ENCODE measurements around the gene ABCG2. TPM values are rescaled to one million over a fixed set of nuclear protein-coding genes. Genes with fewer than 3 reads are reported as not detected.

The ABCG2 gene
- total and polyA plus RNA-seq, 2 of the 4 experiments (the other 2 are of a cell fraction) = 0.50 to 1.1 TPM

DNA sequence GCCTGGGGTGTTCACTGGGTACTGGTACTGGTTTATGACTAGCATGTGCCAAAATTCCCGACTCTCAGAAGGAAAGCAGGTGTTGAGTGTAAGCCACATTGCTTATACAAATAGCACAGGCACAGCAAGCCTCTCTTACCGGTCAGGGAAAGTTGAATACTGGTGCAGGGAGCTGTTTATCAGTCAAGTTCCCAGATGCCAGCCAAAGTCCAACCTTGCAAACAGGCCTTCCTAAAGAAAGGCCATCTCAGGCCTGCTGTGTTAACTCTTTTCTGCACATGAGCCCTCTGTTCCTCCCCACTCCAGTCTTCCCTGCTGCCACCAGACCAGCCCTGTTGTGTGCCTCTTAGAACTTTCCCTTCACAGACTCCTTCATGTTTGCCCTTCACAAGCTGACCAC is 116.8 kb downstream of the ABCG2 start:
- Histone ChIP-seq H3K4me3 (ENCODE audit: insufficient read depth, low read depth, low read length) (no peak overlapping the region), H4K8ac (ENCODE audit: low read depth in 2 of 2, low read length in 2 of 2) (no peak overlapping the region), H4K91ac (ENCODE audit: insufficient read depth, low read depth, low read length) (no peak overlapping the region), H3K23ac (ENCODE audit: low read depth, low read length) (no peak overlapping the region), H3K4ac (ENCODE audit: low read depth, low read length) (no peak overlapping the region), H4K5ac (ENCODE audit: low read depth, low read length) (no peak overlapping the region), H3K14ac (replicated peaks; ENCODE audit: low read depth, low read length) (no peak overlapping the region), H3K56ac (ENCODE audit: extremely low read depth, insufficient read depth, low read length) (no peak overlapping the region), H3K9me1 (ENCODE audit: insufficient read depth, low read length) (0 out of 2 replicates have a peak, but pooled peaks cover 3% of the 10 kb centered on the region), H2AK9ac (replicated peaks; ENCODE audit: low read depth, low read length, poor library complexity) (no peak overlapping the region), H2BK120ac (ENCODE audit: low read depth, low read length) (no peak overlapping the region), H3K79me1 (ENCODE audit: low read depth in 1 of 2, low read length in 2 of 2) (peaks cover 10 to 14% of the 10 kb centered on the region in 2 experiments; a peak in 2 of 4 replicates), H3K27ac (ENCODE audit: insufficient read depth, low read length) (no peak overlapping the region), H3K36me3 (ENCODE audit: control insufficient read depth, insufficient read depth, low read length) (peaks cover 53% of the 10 kb centered on the region), H3K4me2 (ENCODE audit: low read depth, low read length) (no peak overlapping the region), H2AFZ (replicated peaks; ENCODE audit: low read length, poor library complexity) (no peak overlapping the region), H2BK15ac (ENCODE audit: low read depth, low read length) (no peak overlapping the region), H3K4me1 (ENCODE audit: control insufficient read depth, insufficient read depth, low read length) (no peaks in the 10 kb centered on the region), H3K18ac (ENCODE audit: low read depth, low read length) (no peak overlapping the region), H2BK5ac (ENCODE audit: low read depth, low read length, poor library complexity, severe bottlenecking) (no peak overlapping the region), H3K9ac (ENCODE audit: low read depth, low read length) (no peak overlapping the region), H3K9me3 (ENCODE audit: control insufficient read depth, insufficient read depth, low read length) (no peaks in the 10 kb centered on the region), H4K20me1 (ENCODE audit: insufficient read depth, low read length) (no peaks in the 10 kb centered on the region), H3K27me3 (ENCODE audit: control insufficient read depth, insufficient read depth, low read length) (no peaks in the 10 kb centered on the region), H2AK5ac (ENCODE audit: low read depth, low read length) (no peak overlapping the region), H2BK20ac (ENCODE audit: low read depth, low read length) (no peak overlapping the region)
- ATAC-seq (ENCODE audit: low read depth) (no peak), DNase-seq (no peak)
- TF ChIP-seq, protein P1, sequence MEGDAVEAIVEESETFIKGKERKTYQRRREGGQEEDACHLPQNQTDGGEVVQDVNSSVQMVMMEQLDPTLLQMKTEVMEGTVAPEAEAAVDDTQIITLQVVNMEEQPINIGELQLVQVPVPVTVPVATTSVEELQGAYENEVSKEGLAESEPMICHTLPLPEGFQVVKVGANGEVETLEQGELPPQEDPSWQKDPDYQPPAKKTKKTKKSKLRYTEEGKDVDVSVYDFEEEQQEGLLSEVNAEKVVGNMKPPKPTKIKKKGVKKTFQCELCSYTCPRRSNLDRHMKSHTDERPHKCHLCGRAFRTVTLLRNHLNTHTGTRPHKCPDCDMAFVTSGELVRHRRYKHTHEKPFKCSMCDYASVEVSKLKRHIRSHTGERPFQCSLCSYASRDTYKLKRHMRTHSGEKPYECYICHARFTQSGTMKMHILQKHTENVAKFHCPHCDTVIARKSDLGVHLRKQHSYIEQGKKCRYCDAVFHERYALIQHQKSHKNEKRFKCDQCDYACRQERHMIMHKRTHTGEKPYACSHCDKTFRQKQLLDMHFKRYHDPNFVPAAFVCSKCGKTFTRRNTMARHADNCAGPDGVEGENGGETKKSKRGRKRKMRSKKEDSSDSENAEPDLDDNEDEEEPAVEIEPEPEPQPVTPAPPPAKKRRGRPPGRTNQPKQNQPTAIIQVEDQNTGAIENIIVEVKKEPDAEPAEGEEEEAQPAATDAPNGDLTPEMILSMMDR (conservative IDR thresholded peaks at IDR 0.05; ENCODE audit: low read depth, low read length) = no peak
- TF ChIP-seq CHD1 (IDR thresholded peaks at IDR 0.05; ENCODE audit: low read depth, low read length) (no peak), MAZ (IDR thresholded peaks at IDR 0.05; ENCODE audit: borderline replicate concordance, low read depth, low read length) (no peak), RAD21 (IDR thresholded peaks at IDR 0.05; ENCODE audit: low read length) (no peak), NFE2L2 (IDR thresholded peaks at IDR 0.05; ENCODE audit: low read depth, low read length) (no peak), SMC3 (IDR thresholded peaks at IDR 0.05; ENCODE audit: low read depth, low read length) (no peak), MXI1 (IDR thresholded peaks at IDR 0.05; ENCODE audit: borderline replicate concordance, low read depth, low read length) (no peak), RCOR1 (IDR thresholded peaks at IDR 0.05; ENCODE audit: insufficient replicate concordance, low read length) (no peak), BHLHE40 (IDR thresholded peaks at IDR 0.05; ENCODE audit: low read depth, low read length) (no peak), CEBPB (IDR thresholded peaks at IDR 0.05; ENCODE audit: low read depth, low read length) (no peak), FOS (IDR thresholded peaks at IDR 0.05; ENCODE audit: low read depth, low read length) (no peak)
- TF ChIP-seq, protein P2, sequence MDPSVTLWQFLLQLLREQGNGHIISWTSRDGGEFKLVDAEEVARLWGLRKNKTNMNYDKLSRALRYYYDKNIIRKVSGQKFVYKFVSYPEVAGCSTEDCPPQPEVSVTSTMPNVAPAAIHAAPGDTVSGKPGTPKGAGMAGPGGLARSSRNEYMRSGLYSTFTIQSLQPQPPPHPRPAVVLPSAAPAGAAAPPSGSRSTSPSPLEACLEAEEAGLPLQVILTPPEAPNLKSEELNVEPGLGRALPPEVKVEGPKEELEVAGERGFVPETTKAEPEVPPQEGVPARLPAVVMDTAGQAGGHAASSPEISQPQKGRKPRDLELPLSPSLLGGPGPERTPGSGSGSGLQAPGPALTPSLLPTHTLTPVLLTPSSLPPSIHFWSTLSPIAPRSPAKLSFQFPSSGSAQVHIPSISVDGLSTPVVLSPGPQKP (IDR thresholded peaks at IDR 0.05; ENCODE audit: borderline replicate concordance, low read depth, low read length) = no peak
- TF ChIP-seq, protein P3, sequence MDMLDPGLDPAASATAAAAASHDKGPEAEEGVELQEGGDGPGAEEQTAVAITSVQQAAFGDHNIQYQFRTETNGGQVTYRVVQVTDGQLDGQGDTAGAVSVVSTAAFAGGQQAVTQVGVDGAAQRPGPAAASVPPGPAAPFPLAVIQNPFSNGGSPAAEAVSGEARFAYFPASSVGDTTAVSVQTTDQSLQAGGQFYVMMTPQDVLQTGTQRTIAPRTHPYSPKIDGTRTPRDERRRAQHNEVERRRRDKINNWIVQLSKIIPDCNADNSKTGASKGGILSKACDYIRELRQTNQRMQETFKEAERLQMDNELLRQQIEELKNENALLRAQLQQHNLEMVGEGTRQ (IDR thresholded peaks at IDR 0.05; ENCODE audit: low read depth, low read length) = no peak
- CTCF ChIA-PET = no interaction called here
- intact Hi-C loops (cut with micrococcal nuclease) = no loop called here
- dilution Hi-C loops (cut with HindIII; ENCODE audit: low sequenced_read_pairs, unreplicated experiment) = no loop called here
- no TSS peak for BruUV-seq (replicated peaks)
- no CpG with 5 or more reads among the region's 2 CpGs for WGBS, 2 experiments (ENCODE audit: extremely low coverage in 2 of 2, insufficient read length in 1 of 2)
- POLR2A ChIA-PET (ENCODE audit: unreplicated experiment) = no interaction called here
- in situ Hi-C loops (cut with MboI; ENCODE audit: low sequenced_read_pairs) = no loop called here

All from IMR-90 (cell line).